Measurements from ENCODE around the gene SLC13A4.
"Not testable (repeated sequence)": the region's sequence is repeated elsewhere in the genome, so short reads cannot be mapped to it uniquely, and the experiment has no call there.

SLC13A4 gene

GRCh38 chr7:135704074-135704473, 23.9 kb downstream of the SLC13A4 start:
- in situ Hi-C loops (cut with MboI; ENCODE audit: low sequenced_read_pairs): no loop called here

GRCh38 chr7:135697276-135698049, 30.5 kb downstream of the SLC13A4 start:
- in situ Hi-C loops (cut with MboI; ENCODE audit: low sequenced_read_pairs): no loop called here

GRCh38 chr7:135693558-135693957, 34.4 kb downstream of the SLC13A4 start:
- in situ Hi-C loops (cut with MboI; ENCODE audit: low sequenced_read_pairs): no loop called here

- in situ Hi-C loops (cut with MboI; ENCODE audit: low sequenced_read_pairs): not testable (repeated sequence)
Measured at GRCh38 chr7:135692606-135693005, 35.4 kb downstream of the SLC13A4 start.

GRCh38 chr7:135692055-135692454, 35.9 kb downstream of the SLC13A4 start:
- in situ Hi-C loops (cut with MboI; ENCODE audit: low sequenced_read_pairs): no loop called here

GRCh38 chr7:135690566-135690965, 37.4 kb downstream of the SLC13A4 start:
- in situ Hi-C loops (cut with MboI; ENCODE audit: low sequenced_read_pairs): no loop called here

GRCh38 chr7:135687466-135687865, 40.5 kb downstream of the SLC13A4 start:
- in situ Hi-C loops (cut with MboI; ENCODE audit: low sequenced_read_pairs): no loop called here

GRCh38 chr7:135685306-135686084, 42.5 kb downstream of the SLC13A4 start:
- in situ Hi-C loops (cut with MboI; ENCODE audit: low sequenced_read_pairs): no loop called here

- in situ Hi-C loops (cut with MboI; ENCODE audit: low sequenced_read_pairs): no loop called here
Measured at GRCh38 chr7:135684699-135685098, 43.3 kb downstream of the SLC13A4 start.

- in situ Hi-C loops (cut with MboI; ENCODE audit: low sequenced_read_pairs): no loop called here
Measured at GRCh38 chr7:135684136-135684535, 43.9 kb downstream of the SLC13A4 start.

GRCh38 chr7:135683609-135684008, 44.4 kb downstream of the SLC13A4 start:
- in situ Hi-C loops (cut with MboI; ENCODE audit: low sequenced_read_pairs): no loop called here

- in situ Hi-C loops (cut with MboI; ENCODE audit: low sequenced_read_pairs): no loop called here
Measured at GRCh38 chr7:135682191-135682590, 45.8 kb downstream of the SLC13A4 start.

- in situ Hi-C loops (cut with MboI; ENCODE audit: low sequenced_read_pairs): no loop called here
Measured at GRCh38 chr7:135681762-135682161, 46.2 kb downstream of the SLC13A4 start.

- in situ Hi-C loops (cut with MboI; ENCODE audit: low sequenced_read_pairs): no loop called here
Measured at GRCh38 chr7:135678612-135679575, 49.1 kb downstream of the SLC13A4 start.

GRCh38 chr7:135673360-135673706, 54.7 kb downstream of the SLC13A4 start:
- in situ Hi-C loops (cut with MboI; ENCODE audit: low sequenced_read_pairs): no loop called here

GRCh38 chr7:135672560-135673359, 55.2 kb downstream of the SLC13A4 start:
- in situ Hi-C loops (cut with MboI; ENCODE audit: low sequenced_read_pairs): no loop called here

GRCh38 chr7:135670179-135670578, 57.8 kb downstream of the SLC13A4 start:
- in situ Hi-C loops (cut with MboI; ENCODE audit: low sequenced_read_pairs): no loop called here

- in situ Hi-C loops (cut with MboI; ENCODE audit: low sequenced_read_pairs): no loop called here
Measured at GRCh38 chr7:135669774-135670173, 58.2 kb downstream of the SLC13A4 start.

- in situ Hi-C loops (cut with MboI; ENCODE audit: low sequenced_read_pairs): not testable (repeated sequence)
Measured at GRCh38 chr7:135668852-135669395, 59.1 kb downstream of the SLC13A4 start.

- in situ Hi-C loops (cut with MboI; ENCODE audit: low sequenced_read_pairs): not testable (repeated sequence)
Measured at GRCh38 chr7:135667626-135668025, 60.4 kb downstream of the SLC13A4 start.

Measured in HL-60/S4 treated with phorbol 12-myristate 13-acetate at 8.2 ng/mL for 4 days and 3 days (cell line).